Measurements from ENCODE around the gene PPEF2. TPM values are rescaled to one million over a fixed set of nuclear protein-coding genes. Genes with fewer than 3 reads are reported as not detected.

PPEF2 gene
- total and polyA plus RNA-seq, 2 donors (not counting 1 experiment from before 2014, with no cell fraction given), result not detected

DNA sequence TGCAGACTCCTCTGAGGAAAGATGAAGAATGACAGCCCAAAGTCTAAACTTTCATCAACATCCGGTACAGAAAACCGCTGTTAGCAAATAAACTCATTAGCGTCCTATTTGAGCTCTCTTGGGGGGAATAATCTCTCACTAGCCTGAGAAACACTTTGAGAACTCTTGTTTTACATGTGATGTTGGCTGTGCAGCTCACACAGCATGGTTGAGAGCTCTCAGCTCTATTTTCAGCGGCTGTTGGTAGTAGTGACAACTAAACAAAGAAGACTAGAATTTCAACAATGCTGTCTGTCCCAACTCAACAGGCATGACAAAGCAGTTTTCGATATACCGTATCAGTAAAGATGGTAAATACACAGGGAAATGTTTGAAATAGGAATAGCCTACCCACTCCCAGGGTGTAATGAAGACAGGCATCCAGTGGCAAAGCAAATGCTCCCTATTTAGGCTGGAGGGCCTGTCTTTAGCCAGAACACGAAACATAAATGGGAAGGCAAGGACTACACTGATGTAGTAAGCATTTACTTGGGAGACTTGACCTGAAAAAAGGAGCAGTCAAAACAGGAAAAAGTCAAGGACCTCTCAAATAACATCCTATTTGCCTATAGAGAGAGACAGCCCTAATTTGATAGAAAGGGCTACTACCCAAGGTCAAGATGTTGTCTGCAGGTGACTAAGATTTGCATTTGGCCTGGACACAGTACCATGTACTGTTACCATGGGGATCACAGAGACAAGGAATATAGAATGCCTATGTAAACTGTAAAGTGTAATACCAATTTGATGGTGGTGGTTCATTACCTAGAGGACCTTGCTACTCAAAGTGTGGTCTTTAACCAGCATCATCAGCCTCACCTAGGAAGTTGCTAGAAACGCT is 60.4 kb downstream of the PPEF2 start:
- H3K4me3 ChIP-seq (replicated peaks in 1 of 4; ENCODE audit: control extremely low read depth in 1 of 4, insufficient read depth in 1 of 4, low read depth in 3 of 4, low read length in 4 of 4), result no peak overlapping the region
- H3K4me2 ChIP-seq (ENCODE audit: extremely low read depth, insufficient read depth, low read length), result no peak overlapping the region
- peaks cover 9% of the 10 kb centered on the region for H3K4me1 ChIP-seq (ENCODE audit: control insufficient read depth, extremely low read depth, insufficient read depth, low read length)
- H3K9me3 ChIP-seq (ENCODE audit: control insufficient read depth, insufficient read depth, low read depth, low read length), result no peaks in the 10 kb centered on the region
- no peaks in the 10 kb centered on the region for H3K79me2 ChIP-seq (ENCODE audit: control insufficient read depth, insufficient read depth, low read length)
- no peak overlapping the region for H3K27ac ChIP-seq (ENCODE audit: insufficient read depth, low read length)
- H2AFZ ChIP-seq (ENCODE audit: low read length), result peak overlapping the region; percentile 27
- H3K9ac ChIP-seq (ENCODE audit: insufficient read depth, low read length), result no peak overlapping the region
- H4K20me1 ChIP-seq (ENCODE audit: control insufficient read depth, extremely low read depth, insufficient read depth, low read length), result no peaks in the 10 kb centered on the region
- no peaks in the 10 kb centered on the region for H3K36me3 ChIP-seq (ENCODE audit: control insufficient read depth, insufficient read depth, low read length)
- H3K27me3 ChIP-seq (ENCODE audit: control insufficient read depth, insufficient read depth, low read length), result no peaks in the 10 kb centered on the region
- TF ChIP-seq, protein P1, sequence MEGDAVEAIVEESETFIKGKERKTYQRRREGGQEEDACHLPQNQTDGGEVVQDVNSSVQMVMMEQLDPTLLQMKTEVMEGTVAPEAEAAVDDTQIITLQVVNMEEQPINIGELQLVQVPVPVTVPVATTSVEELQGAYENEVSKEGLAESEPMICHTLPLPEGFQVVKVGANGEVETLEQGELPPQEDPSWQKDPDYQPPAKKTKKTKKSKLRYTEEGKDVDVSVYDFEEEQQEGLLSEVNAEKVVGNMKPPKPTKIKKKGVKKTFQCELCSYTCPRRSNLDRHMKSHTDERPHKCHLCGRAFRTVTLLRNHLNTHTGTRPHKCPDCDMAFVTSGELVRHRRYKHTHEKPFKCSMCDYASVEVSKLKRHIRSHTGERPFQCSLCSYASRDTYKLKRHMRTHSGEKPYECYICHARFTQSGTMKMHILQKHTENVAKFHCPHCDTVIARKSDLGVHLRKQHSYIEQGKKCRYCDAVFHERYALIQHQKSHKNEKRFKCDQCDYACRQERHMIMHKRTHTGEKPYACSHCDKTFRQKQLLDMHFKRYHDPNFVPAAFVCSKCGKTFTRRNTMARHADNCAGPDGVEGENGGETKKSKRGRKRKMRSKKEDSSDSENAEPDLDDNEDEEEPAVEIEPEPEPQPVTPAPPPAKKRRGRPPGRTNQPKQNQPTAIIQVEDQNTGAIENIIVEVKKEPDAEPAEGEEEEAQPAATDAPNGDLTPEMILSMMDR (conservative IDR thresholded peaks at IDR 0.05 in 1 of 2, IDR thresholded peaks at IDR 0.05 in 1 of 2; ENCODE audit: low read depth in 1 of 2, low read length in 2 of 2), result no peak
- TF ChIP-seq EZH2 (IDR thresholded peaks at IDR 0.05; ENCODE audit: low read length, missing control alignments), result no peak
- DNase-seq (ENCODE audit: low read depth in 2 of 2), result peak in 1 of 2 donors; percentile 38

DNA sequence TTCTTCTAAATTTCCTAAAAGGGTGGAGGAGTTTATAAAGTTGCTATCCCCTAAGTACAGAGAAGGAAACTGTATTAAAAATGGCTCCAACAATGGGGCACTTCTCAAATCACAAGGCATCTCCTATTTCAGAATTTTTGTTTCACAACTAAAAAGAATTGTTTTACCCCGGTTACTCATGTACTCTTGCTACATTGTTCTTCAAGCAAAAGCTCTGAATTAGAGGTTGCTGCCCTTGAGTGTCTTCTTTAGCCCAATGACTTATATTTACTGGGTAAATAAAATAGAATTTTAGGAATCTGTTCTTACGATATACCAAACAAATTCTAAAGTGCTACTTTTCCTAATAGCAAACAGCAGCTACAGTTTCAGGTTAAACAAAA is 67.5 kb downstream of the PPEF2 start:
- H3K4me2 ChIP-seq (ENCODE audit: extremely low read depth, insufficient read depth, low read length), result no peak overlapping the region
- no peaks in the 10 kb centered on the region for H3K4me1 ChIP-seq (ENCODE audit: control insufficient read depth, extremely low read depth, insufficient read depth, low read length)
- H3K27me3 ChIP-seq (ENCODE audit: control insufficient read depth, insufficient read depth, low read length), result no peaks in the 10 kb centered on the region
- H3K36me3 ChIP-seq (ENCODE audit: control insufficient read depth, insufficient read depth, low read length), result no peaks in the 10 kb centered on the region
- no peak overlapping the region for H3K4me3 ChIP-seq (replicated peaks in 1 of 4; ENCODE audit: control extremely low read depth in 1 of 4, insufficient read depth in 1 of 4, low read depth in 3 of 4, low read length in 4 of 4)
- no peaks in the 10 kb centered on the region for H4K20me1 ChIP-seq (ENCODE audit: control insufficient read depth, extremely low read depth, insufficient read depth, low read length)
- no peak for DNase-seq (ENCODE audit: low read depth in 2 of 2)
- H3K9ac ChIP-seq (ENCODE audit: insufficient read depth, low read length), result no peak overlapping the region
- H3K9me3 ChIP-seq (ENCODE audit: control insufficient read depth, insufficient read depth, low read depth, low read length), result no peaks in the 10 kb centered on the region
- H3K27ac ChIP-seq (ENCODE audit: insufficient read depth, low read length), result no peak overlapping the region
- H2AFZ ChIP-seq (ENCODE audit: low read length), result no peak overlapping the region
- no peaks in the 10 kb centered on the region for H3K79me2 ChIP-seq (ENCODE audit: control insufficient read depth, insufficient read depth, low read length)
- TF ChIP-seq, protein P1 (conservative IDR thresholded peaks at IDR 0.05 in 1 of 2, IDR thresholded peaks at IDR 0.05 in 1 of 2; ENCODE audit: low read depth in 1 of 2, low read length in 2 of 2), result no peak
- TF ChIP-seq EZH2 (IDR thresholded peaks at IDR 0.05; ENCODE audit: low read length, missing control alignments), result no peak

DNA sequence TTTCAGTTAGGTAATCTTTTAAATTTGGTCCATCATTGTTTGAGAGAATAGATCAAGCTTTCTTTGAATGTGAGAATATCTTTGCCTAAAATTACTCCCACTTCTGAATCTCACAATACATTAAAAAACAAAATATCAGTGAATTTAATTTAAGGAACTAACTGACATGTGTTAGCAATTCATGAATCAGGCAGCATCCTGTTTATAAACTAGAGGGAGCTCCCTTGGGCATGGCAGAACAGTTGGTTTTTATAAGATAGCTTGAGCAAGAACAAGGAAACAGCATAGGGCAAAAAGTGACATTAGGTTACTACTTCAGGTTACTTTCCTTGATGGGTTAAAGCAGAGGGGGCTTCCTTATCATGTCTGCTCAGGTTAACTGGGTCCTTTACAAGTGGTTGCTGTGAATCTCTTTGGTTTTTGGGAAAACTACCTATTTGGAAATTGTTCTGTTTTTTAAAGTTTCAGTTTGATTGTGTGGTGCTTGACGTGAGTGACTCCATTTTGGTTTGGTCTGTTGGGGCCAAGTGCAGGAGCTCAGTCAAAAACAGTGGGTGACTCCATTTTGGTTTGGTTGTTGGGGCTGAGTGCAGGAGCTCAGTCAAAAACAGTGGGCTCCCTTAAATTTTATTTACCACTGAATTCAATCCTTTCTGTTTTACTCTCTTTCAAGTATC is 68.0 kb downstream of the PPEF2 start:
- no peaks in the 10 kb centered on the region for H3K27me3 ChIP-seq (ENCODE audit: control insufficient read depth, insufficient read depth, low read length)
- no peaks in the 10 kb centered on the region for H3K4me1 ChIP-seq (ENCODE audit: control insufficient read depth, extremely low read depth, insufficient read depth, low read length)
- no peaks in the 10 kb centered on the region for H4K20me1 ChIP-seq (ENCODE audit: control insufficient read depth, extremely low read depth, insufficient read depth, low read length)
- H3K79me2 ChIP-seq (ENCODE audit: control insufficient read depth, insufficient read depth, low read length), result no peaks in the 10 kb centered on the region
- no peak overlapping the region for H3K27ac ChIP-seq (ENCODE audit: insufficient read depth, low read length)
- no peak overlapping the region for H3K4me2 ChIP-seq (ENCODE audit: extremely low read depth, insufficient read depth, low read length)
- H3K9me3 ChIP-seq (ENCODE audit: control insufficient read depth, insufficient read depth, low read depth, low read length), result no peaks in the 10 kb centered on the region
- H3K36me3 ChIP-seq (ENCODE audit: control insufficient read depth, insufficient read depth, low read length), result no peaks in the 10 kb centered on the region
- H3K4me3 ChIP-seq (replicated peaks in 1 of 4; ENCODE audit: control extremely low read depth in 1 of 4, insufficient read depth in 1 of 4, low read depth in 3 of 4, low read length in 4 of 4), result no peak overlapping the region
- TF ChIP-seq, protein P1 (conservative IDR thresholded peaks at IDR 0.05 in 1 of 2, IDR thresholded peaks at IDR 0.05 in 1 of 2; ENCODE audit: low read depth in 1 of 2, low read length in 2 of 2), result no peak
- no peak for TF ChIP-seq EZH2 (IDR thresholded peaks at IDR 0.05; ENCODE audit: low read length, missing control alignments)
- H3K9ac ChIP-seq (ENCODE audit: insufficient read depth, low read length), result no peak overlapping the region
- no peak for DNase-seq (ENCODE audit: low read depth in 2 of 2)
- H2AFZ ChIP-seq (ENCODE audit: low read length), result no peak overlapping the region
